ENCODE results near the gene TBC1D19.
A peak's percentile ranks its signal among the peaks of the same experiment; 100 is the strongest.
"Not testable (repeated sequence)": the region's sequence is repeated elsewhere in the genome, so short reads cannot be mapped to it uniquely, and the experiment has no call there.

TBC1D19 gene

GRCh38 chr4:26692014-26692726 is 108.3 kb downstream of the TBC1D19 start:
- DNase-seq, result no peak

DNA sequence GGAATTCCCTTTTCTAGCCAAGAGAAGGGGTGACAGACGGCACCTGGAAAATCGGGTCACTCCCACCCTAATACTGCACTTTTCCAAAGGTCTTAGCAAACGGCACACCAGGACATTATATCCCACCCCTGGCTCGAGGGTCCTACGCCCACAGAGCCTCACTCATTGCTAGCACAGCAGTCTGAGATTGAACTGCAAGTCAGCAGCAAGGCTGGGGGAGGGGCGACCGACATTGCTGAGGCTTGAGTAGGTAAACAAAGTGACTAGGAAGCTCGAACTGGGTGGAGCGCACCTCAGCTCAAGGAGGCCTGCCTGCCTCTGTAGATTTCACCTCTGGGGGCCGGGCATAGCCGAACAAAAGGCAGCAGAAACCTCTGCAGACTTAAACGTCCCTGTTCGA is 110.2 kb downstream of the TBC1D19 start:
- DNase-seq, result not testable (repeated sequence)

GRCh38 chr4:26700110-26700509 is 116.2 kb downstream of the TBC1D19 start:
- DNase-seq, result no peak

DNA sequence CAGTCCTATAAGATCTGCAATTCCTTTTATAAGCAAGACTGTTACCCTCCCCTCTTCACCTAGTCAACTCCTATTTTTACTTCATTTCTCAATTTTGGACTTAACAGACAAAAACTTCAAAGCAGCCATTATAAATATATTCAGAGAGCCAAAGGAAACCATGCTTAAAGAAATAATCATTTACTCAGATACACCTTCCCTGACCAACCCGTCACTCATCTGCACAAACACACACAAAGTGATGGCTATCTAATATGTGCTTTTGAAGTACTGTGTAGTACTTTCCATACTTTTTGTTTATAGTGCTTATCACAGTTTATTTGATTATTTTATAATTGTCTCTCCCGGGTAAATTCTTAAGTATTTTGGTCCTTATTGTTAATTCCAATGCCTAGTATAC is 117.2 kb downstream of the TBC1D19 start:
- DNase-seq, result no peak

GRCh38 chr4:26701786-26702227 is 117.9 kb downstream of the TBC1D19 start:
- no peak for DNase-seq

- DNase-seq, result no peak
These were observed 123.5 kb downstream of the TBC1D19 start for GRCh38 chr4:26707342-26707741.

- no peak for DNase-seq
These were observed 125.4 kb downstream of the TBC1D19 start for GRCh38 chr4:26709246-26709645.

DNA sequence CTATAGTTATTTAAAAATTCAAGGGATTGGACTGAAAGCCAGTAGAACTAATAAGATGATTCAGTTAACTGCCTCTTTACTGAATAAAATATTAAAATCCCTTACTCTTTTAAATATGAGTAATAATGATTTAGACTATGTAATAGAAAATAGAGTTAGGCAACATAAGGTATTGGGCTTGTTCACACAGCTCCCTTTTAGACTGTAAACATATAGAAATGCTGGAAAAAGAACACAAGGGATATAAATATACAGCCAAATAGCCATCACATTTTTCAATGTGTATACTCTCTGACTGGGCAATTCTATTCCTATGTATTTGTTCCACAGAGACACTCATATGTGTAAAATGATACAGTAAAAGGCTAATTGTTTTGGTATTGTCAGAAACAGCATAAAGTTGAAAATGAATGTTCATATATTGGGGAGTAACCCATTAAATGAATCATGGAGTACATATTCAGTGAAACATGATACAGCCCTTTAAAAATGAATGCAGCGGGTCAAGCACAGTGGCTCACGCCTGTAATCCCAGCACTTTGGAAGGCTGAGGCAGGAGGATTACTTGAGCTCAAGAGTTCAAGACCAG is 129.8 kb downstream of the TBC1D19 start:
- no peak for DNase-seq

GRCh38 chr4:26715636-26716242 is 131.9 kb downstream of the TBC1D19 start:
- no peak for DNase-seq

DNA sequence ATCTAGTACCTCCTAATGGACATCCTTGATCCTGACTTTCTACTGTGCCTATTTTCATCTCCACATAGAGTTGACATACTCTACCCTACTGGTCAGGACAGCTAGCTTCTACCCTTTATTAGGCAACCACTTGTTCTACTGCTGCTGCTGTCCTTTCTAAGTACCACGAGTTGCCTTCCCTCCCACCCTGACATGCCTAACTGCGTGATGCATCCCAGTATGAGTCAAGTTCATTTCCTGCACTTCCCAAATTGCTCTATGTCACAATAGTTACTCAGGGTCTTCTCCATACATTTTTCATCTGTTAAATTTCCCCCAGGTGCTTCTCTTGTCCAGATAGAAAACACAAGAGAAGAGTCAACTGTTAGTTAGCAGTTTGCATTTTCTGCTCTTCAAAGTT is 133.4 kb downstream of the TBC1D19 start:
- no peak for DNase-seq

GRCh38 chr4:26719954-26720552 is 136.2 kb downstream of the TBC1D19 start:
- no peak for DNase-seq

DNA sequence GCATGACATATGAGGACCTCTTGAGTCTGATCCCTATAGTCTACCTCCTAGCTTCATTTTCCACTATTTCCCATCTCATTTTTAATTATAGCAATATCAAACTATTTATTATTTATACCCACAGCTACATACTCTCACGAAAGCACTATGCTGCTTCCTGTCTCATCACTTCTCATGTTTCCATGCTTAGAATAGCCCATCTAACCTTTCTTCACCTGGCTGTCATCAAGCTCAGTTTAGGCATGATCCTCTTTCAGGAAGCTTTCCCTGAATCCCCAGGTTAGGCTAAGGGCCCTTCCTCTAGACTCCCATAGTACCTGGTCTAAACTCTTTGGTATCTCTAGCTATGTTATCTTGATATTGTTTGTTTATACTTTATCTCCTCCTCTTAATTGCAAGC is 137.8 kb downstream of the TBC1D19 start:
- DNase-seq, result no peak

GRCh38 chr4:26723216-26723615 is 139.3 kb downstream of the TBC1D19 start:
- no peak for DNase-seq

GRCh38 chr4:26724534-26724933 is 140.7 kb downstream of the TBC1D19 start:
- DNase-seq, result peak; percentile 3

- DNase-seq, result no peak
These were observed 142.9 kb downstream of the TBC1D19 start for GRCh38 chr4:26726655-26727387.

DNA sequence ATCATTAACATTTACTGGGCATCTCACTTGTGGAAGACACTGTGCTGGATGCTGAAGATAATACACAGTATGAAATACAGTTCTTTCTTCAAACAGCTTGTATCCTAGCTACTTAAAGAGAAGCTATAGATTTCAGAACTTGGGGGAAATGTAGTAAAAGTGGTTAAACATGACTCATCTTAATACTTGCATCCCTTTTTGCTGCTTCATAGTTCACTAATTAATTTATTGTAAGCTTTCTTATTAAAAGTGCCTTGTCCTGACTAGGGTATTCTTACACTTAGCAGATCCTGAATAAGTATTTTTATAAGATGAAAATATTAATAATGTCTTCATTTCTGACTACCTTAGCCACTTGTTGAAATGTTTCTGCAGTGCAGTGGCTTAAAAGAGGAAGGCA is 144.0 kb downstream of the TBC1D19 start:
- DNase-seq, result no peak

GRCh38 chr4:26729027-26729426 is 145.1 kb downstream of the TBC1D19 start:
- no peak for DNase-seq

DNA sequence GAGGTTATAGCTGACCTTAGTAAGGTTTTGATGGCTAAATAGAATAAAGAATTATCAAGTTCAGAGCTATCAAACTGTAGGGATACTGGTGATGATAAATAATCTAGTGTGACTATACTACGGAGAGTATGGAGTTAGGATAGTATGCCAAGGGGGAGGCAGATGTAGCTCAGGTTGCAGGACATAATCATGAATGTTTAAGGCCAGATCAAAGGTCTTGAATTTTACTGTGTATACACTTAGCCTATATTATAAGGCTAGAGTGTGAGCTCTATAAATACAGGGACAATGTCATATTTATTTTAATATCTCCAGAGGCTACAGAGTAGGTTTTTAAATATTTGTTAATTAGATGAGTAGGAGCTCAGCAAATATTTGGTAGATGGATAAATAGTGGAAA is 145.7 kb downstream of the TBC1D19 start:
- no peak for DNase-seq

DNA sequence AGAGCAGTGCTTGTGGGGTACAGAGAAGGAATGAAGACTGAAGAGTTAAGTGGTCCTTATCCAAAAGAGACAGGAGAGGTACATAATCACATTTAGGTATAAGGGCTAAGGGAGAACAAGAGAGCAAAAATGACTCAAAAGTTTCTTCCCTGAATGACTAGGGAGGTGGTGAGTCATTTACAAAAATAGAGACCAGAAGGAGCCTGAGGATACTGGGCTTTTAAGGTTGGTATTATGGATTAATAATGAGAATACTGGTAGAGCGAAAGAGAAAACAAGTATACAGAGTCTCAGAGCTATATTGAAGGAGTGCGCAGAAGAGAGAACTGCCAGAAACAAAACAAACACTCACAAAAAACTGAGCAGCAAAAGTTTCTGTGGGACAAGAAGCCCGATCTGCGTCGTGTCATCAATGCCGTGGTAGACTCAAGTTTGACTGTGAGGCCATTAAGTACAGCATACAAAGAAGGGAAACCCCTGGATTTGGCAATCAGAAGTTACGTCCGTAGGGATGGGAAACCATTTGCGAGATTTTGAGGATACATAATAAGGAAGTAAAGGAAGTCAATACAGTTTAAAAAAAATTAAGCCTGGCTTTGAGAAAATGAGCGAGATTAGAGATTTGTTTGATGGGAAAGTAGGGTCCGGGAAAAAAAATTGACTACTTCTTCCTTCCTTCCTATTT is 147.6 kb downstream of the TBC1D19 start:
- no peak for DNase-seq

DNA sequence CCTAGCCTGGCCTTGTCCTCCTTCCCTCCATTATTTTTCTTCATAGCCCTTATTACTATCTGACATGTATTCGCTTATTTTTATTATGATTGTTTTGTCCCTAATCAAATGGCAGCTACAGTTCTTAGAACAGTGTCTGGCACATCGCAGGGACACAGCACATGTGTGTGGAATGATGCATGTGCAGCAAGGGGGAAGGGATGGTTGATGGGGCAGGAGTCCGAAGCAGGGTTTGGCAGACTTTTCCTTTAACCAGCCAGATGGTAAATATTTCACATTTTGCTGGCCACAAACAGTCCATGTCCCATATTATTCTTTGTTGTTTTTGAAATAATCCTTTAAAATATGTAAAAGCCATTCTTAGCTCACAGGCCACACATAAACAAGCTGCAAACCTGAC is 148.5 kb downstream of the TBC1D19 start:
- no peak for DNase-seq

DNA sequence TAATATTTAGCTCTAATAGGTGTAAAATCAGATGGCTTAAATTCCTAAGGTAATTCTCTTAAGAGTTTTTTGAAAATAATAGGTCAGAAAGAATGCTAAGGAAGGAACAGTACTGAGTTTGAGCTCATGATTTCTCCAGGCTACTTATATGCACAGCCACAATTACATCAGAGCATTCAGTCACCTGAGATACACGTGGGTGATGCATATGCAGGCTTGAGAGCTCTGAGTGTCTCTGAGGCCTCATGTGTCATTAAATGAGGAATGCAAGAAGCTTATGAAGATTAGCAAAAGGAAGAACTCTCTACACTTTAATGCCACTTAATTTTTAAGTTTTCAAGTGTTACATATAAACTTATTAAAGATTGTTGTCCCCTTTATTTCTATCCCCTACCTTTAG is 152.7 kb downstream of the TBC1D19 start:
- DNase-seq, result no peak

DNA sequence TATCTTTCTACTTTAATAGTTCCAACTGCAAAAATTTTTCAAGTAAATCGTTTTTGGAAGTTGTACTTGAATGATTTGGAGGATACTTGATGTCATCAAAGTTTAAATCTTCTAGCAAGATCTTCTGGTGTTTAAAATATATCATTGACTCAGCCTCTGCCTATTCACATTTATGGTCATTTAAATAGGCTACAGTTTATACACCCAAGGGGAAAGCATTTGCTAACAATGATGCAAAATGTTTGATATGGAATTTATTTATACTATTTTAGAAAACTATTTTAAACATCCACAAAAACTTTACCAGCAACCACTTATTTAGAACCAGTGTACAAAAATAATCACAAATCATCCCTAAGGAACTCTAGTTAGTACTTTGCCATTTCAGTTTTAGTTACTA is 153.5 kb downstream of the TBC1D19 start:
- no peak for DNase-seq

- no peak for DNase-seq
These were observed 157.6 kb downstream of the TBC1D19 start for GRCh38 chr4:26741491-26741871.
